GM06990 (cell line): ENCODE measurements around the gene GCSAM.

Source experiments
- DNase-seq: peaks from one replicate; pipeline ENCODE4 v3.0.0-alpha.2; 2011; ENCODE audit not compliant: insufficient read length; ENCODE audit errors: extremely low read depth
- H3K27me3 ChIP-seq: replicated peaks from 2 replicates; pipeline ENCODE4 v1.6.0; 2011; ENCODE audit warnings: low read length; ENCODE audit not compliant: control insufficient read depth, insufficient read depth
- H3K36me3 ChIP-seq: 2 replicates; pipeline ENCODE4 v1.5.1; 2011; ENCODE audit warnings: low read length; ENCODE audit not compliant: control insufficient read depth, insufficient read depth
- H3K4me3 ChIP-seq: replicated peaks from 2 replicates; pipeline ENCODE4 v1.5.1; 2011; ENCODE audit warnings: low read depth, mild to moderate bottlenecking, control low read depth, low read length
- TF ChIP-seq, protein P1 (sequence below): IDR thresholded peaks from 2 replicates; pipeline ENCODE4 v1.5.1; 2011; ENCODE audit warnings: low read length, control low read depth, mild to moderate bottlenecking, inconsistent platforms; ENCODE audit not compliant: insufficient read depth, poor library complexity, severe bottlenecking

Gene GCSAM, protein sequence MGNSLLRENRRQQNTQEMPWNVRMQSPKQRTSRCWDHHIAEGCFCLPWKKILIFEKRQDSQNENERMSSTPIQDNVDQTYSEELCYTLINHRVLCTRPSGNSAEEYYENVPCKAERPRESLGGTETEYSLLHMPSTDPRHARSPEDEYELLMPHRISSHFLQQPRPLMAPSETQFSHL

DNA sequence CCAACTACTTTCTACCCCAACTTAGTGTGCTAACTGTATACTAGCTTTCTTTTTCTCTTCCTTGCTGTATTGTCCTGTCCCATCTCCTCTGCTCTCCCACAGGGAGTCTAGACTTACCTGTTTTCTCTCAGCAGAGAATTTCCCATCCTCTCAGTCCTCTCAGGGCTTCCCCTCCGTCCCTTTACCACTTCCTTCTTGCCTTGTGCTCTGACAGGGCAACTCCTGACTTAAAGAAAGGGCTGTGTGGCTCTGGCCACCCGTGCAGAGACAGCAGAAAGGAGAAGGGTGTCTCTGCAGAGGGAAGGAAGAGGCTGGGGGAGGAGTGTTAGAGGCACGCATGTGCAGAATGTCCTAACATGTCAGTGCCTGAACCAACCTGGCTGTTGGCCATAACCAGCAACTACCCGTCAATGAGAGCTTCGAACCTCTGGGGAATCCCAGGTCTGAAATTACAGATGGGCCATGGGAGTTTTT is at the start of gene GCSAM:
Gene GCSAM, minus strand, starts transcription at position 274 of the 474 bp plus-strand sequence. Its CDS starts 128 bp downstream, at position 146.
- no peaks in the 10 kb centered on the region for H3K27me3 ChIP-seq
- peak within 1 kb of the TSS; percentile 74 for H3K4me3 ChIP-seq
- peaks cover 3% of the 10 kb centered on the region; the same call in 1 of the 2 replicates for H3K36me3 ChIP-seq
- TF ChIP-seq, protein P1, sequence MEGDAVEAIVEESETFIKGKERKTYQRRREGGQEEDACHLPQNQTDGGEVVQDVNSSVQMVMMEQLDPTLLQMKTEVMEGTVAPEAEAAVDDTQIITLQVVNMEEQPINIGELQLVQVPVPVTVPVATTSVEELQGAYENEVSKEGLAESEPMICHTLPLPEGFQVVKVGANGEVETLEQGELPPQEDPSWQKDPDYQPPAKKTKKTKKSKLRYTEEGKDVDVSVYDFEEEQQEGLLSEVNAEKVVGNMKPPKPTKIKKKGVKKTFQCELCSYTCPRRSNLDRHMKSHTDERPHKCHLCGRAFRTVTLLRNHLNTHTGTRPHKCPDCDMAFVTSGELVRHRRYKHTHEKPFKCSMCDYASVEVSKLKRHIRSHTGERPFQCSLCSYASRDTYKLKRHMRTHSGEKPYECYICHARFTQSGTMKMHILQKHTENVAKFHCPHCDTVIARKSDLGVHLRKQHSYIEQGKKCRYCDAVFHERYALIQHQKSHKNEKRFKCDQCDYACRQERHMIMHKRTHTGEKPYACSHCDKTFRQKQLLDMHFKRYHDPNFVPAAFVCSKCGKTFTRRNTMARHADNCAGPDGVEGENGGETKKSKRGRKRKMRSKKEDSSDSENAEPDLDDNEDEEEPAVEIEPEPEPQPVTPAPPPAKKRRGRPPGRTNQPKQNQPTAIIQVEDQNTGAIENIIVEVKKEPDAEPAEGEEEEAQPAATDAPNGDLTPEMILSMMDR, result no peak
- peak; percentile 81 for DNase-seq

DNA sequence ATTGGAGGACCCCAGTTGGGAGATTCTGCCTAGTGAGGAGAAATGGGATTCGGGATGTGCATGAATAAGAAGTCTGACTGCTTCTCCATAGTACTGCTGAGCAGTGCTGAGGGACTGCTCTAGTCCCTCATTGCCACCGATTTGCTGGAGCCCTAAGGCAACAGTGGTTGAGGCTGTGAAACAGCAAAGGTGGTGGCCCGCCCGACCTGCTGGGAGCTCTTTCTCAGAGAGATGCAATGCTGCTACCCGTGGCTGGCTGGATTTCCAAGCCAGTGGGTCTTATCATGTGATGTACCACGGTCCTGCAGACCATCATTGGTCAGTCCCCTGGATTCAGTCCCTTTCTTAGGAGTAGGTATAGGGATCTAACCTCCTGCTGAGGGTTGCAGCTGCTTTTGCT is 42.6 kb upstream of the GCSAM start:
- no peak for DNase-seq
- H3K36me3 ChIP-seq, result no peaks in the 10 kb centered on the region
- TF ChIP-seq, protein P1, result no peak
- H3K4me3 ChIP-seq, result no peak overlapping the region
- H3K27me3 ChIP-seq, result no peaks in the 10 kb centered on the region

DNA sequence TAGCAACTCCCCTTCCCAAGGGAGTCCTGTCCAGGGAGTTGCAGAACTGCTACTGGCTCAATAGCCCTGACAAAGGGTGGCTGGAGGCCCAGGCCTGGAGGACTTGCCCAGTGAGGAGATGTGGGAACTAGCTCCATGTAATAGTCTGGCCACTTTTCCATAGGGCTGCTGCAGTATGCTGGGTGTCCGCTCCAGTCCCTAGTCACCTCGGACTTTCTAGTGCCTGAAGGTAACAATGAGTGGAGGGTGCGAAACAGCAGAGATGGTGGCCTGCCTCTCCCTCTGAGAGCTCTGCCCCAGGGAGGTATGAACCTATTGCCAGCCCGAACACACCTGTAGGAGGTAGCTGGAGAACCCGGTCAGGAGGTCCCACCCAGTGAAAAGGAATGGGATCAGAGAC is 42.0 kb upstream of the GCSAM start:
- Histone ChIP-seq H3K4me3 (no peak overlapping the region), H3K27me3 (no peaks in the 10 kb centered on the region), H3K36me3 (no peaks in the 10 kb centered on the region)
- no peak for DNase-seq
- TF ChIP-seq, protein P1, result no peak

DNA sequence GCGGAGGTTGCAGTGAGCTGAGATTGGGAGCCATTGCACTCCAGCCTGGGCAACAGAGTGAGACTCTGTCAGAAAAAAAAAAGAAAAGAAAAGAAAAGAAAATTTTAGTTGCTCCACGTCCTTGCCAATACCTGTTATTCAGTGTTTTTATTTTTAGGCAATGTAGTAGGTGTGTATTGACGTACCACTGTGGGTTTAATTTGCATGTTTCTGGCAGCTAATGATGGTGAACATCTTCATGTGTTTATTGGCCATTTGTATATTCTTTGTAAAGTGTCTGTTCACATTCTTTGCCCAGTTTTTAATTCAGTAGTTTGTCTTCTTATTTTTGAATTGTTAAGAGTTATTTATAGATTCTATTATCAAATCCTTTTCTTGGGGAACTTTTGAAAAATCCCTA is 38.1 kb upstream of the GCSAM start:
- TF ChIP-seq, protein P1, result no peak
- DNase-seq, result no peak
- Histone ChIP-seq H3K36me3 (no peaks in the 10 kb centered on the region), H3K27me3 (no peaks in the 10 kb centered on the region), H3K4me3 (no peak overlapping the region)

DNA sequence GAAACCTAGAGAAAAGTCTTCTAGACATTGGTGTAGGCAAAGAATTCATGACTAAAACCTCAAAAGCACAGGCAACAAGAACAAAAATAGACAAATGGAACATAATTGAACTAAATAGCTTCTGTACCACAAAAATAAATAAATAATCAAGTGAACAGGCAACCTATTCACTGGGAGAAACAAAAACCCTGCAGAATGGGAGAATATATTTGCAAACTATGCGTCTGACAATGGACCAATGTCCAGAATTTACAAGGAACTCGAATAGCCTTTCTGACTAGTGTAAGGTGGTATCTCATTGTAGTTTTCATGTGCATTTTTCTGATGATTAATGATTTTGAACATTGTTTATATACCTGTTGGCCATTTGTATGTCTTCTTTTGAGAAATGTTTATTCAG is 37.0 kb upstream of the GCSAM start:
- no peaks in the 10 kb centered on the region for H3K27me3 ChIP-seq
- no peak for DNase-seq
- H3K36me3 ChIP-seq, result no peaks in the 10 kb centered on the region
- no peak overlapping the region for H3K4me3 ChIP-seq
- TF ChIP-seq, protein P1, result no peak

DNA sequence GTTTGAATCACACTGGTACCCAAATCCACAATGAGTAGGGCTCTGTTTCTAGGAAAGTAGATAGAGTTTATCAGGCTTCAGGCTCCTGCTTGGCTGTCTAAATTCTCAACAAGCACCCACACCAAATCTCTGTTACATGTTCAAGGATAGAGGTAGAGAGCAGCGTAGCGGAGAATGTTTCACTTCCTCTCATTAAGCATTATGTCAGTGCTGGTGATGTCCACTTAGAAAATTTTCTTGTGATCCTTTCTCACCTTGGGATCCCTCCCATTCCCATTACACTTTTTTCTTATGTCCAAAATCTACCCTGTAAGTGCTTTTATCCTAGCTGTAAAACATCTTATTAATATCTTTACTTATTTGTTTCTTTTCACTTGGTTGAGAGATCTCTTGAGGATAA is 34.7 kb upstream of the GCSAM start:
- no peaks in the 10 kb centered on the region for H3K27me3 ChIP-seq
- no peak overlapping the region for H3K4me3 ChIP-seq
- DNase-seq, result peak; percentile 33

More for the DNA sequence above, 34.7 kb upstream of the GCSAM start:
- no peaks in the 10 kb centered on the region for H3K36me3 ChIP-seq
- TF ChIP-seq, protein P1, result no peak
